K562 (cell line): Measurements from ENCODE around the gene ANAPC16. TPM values are rescaled to one million over a fixed set of nuclear protein-coding genes. Genes with fewer than 3 reads are reported as not detected.

Experiments
- CHCHD3 ChIP-seq: fragments of 250-450 bp; sonication (Bioruptor Pico); IDR thresholded peaks from 2 replicates; pipeline ENCODE4 v2.1.2; 2022; ENCODE audit warnings: mild to moderate bottlenecking
- EGR1 ChIP-seq: fragments of 450-650 bp; conservative IDR thresholded peaks from 2 replicates; pipeline ENCODE4 v1.6.1; 2017; ENCODE audit warnings: mild to moderate bottlenecking
- KAT2B ChIP-seq: IDR thresholded peaks from one replicate; pipeline ENCODE4 v1.6.1; 2012; ENCODE audit warnings: low read depth, mild to moderate bottlenecking, control low read depth, inconsistent platforms, low read length, moderate library complexity
- MAFG ChIP-seq: fragments of 450-650 bp; conservative IDR thresholded peaks from 2 replicates; pipeline ENCODE4 v1.6.1; 2016; ENCODE audit warnings: missing genetic modification characterization, missing compliant biosample characterization
- MTA3 ChIP-seq: fragments of 450-650 bp; formaldehyde crosslinking; IDR thresholded peaks from 2 replicates; pipeline ENCODE4 v1.6.1; 2017; ENCODE audit warnings: mild to moderate bottlenecking, borderline replicate concordance
- NR4A1 ChIP-seq, 2 experiments: fragments of 250-450 bp in 1 of 2; fragments of 450-650 bp in 1 of 2; sonication (Bioruptor Pico) in 1 of 2; IDR thresholded peaks; 2 replicates each; pipeline versions ENCODE4 v1.4.0 to v1.6.1; 2016 to 2020; ENCODE audit warnings: mild to moderate bottlenecking in 2 of 2, missing compliant biosample characterization in 1 of 2, missing genetic modification characterization in 1 of 2, moderate library complexity in 1 of 2
- POLR2A ChIP-seq: fragments of 450-650 bp; conservative IDR thresholded peaks from 2 replicates; pipeline ENCODE4 v1.6.1; 2016
- POLR3A ChIP-seq: IDR thresholded peaks from 2 replicates; pipeline ENCODE4 v1.6.1; 2011; ENCODE audit warnings: borderline replicate concordance, mild to moderate bottlenecking, moderate library complexity; ENCODE audit not compliant: insufficient read length, insufficient read depth; ENCODE audit errors: extremely low read depth
- RBM34 ChIP-seq: fragments of 200-400 bp; formaldehyde crosslinking; IDR thresholded peaks from 2 replicates; pipeline ENCODE4 v1.6.1; 2018; ENCODE audit warnings: low read length, borderline replicate concordance; ENCODE audit not compliant: insufficient read depth
- SIN3A ChIP-seq, 2 experiments: fragments of 150-350 bp in 1 of 2; IDR thresholded peaks; 2 replicates each; pipeline ENCODE4 v1.6.1; 2011 to 2016; ENCODE audit warnings: borderline replicate concordance in 2 of 2, low read depth in 2 of 2, low read length in 2 of 2, mild to moderate bottlenecking in 2 of 2, moderate library complexity in 2 of 2; ENCODE audit not compliant: control insufficient read depth in 1 of 2
- SIRT6 ChIP-seq: IDR thresholded peaks from one replicate; pipeline ENCODE4 v1.6.1; 2012; ENCODE audit warnings: low read depth, mild to moderate bottlenecking, control low read depth, inconsistent platforms, low read length, moderate library complexity
- ZNF184 ChIP-seq: sonication (generic); formaldehyde crosslinking; IDR thresholded peaks from 2 replicates; pipeline ENCODE4 v1.5.0; 2020; ENCODE audit warnings: missing genetic modification reagents
- ZNF699 ChIP-seq: fragments of 250-450 bp; sonication (Bioruptor Pico); IDR thresholded peaks from 2 replicates; pipeline ENCODE4 v1.8.0; 2021; ENCODE audit warnings: mild to moderate bottlenecking, moderate library complexity; ENCODE audit not compliant: insufficient replicate concordance
- ZNF780A ChIP-seq: fragments of 250-450 bp; sonication (Bioruptor Pico); IDR thresholded peaks from 2 replicates; pipeline ENCODE4 v1.5.0; 2021; ENCODE audit warnings: mild to moderate bottlenecking
- polyA plus RNA-seq, 8 experiments: library from polyadenylated mRNA; depleted of rRNA in 4 of 8; stranded (reverse) in 5 of 8; unstranded in 3 of 8; fragments of >200 nt; fragmentation: Nextera tagmentation in 2 of 8; fragmentation: Illumina TruSeq in 1 of 8; extraction: Ambion mirVana in 2 of 8; extraction: Trizol in 1 of 8; gene quantifications; 2 replicates each; pipeline versions ENCODE4 v1.2.1 to v1.2.3, GENCODE V29; 2011 to 2014; ENCODE audit warnings: inconsistent platforms in 1 of 8, missing spikeins in 1 of 8
- total RNA-seq, 7 experiments: library from RNA; depleted of rRNA in 6 of 7; stranded (reverse); fragments of >200 nt in 6 of 7; fragmentation: Illumina TruSeq in 2 of 7; extraction: Trizol in 2 of 7; gene quantifications; 2 replicates each; pipeline versions ENCODE4 v1.2.1 to v1.2.3, GENCODE V29; 2011 to 2021; ENCODE audit warnings: low replicate concordance in 1 of 7
- TF ChIP-seq, protein P1 (sequence below): sonication (generic); formaldehyde crosslinking; IDR thresholded peaks from 2 replicates; pipeline ENCODE4 v1.8.0; 2022; ENCODE audit warnings: mild to moderate bottlenecking, low read depth, missing genetic modification reagents
- TF ChIP-seq, protein P2 (sequence below): fragments of 250-450 bp; sonication (Bioruptor Pico); IDR thresholded peaks from 2 replicates; pipeline ENCODE4 v1.5.0; 2021
- TF ChIP-seq, protein P3 (sequence below): fragments of 250-450 bp; sonication (Bioruptor Pico); IDR thresholded peaks from 2 replicates; pipeline ENCODE4 v1.4.0; 2020; ENCODE audit warnings: mild to moderate bottlenecking, moderate library complexity
- TF ChIP-seq, protein P4 (sequence below): sonication (generic); formaldehyde crosslinking; IDR thresholded peaks from 2 replicates; pipeline ENCODE4 v1.8.1; 2023; ENCODE audit warnings: mild to moderate bottlenecking, missing genetic modification reagents
- TF ChIP-seq, protein P5 (sequence below): fragments of 450-650 bp; formaldehyde crosslinking; IDR thresholded peaks from 2 replicates; pipeline ENCODE4 v1.4.0; 2020; ENCODE audit warnings: mild to moderate bottlenecking, moderate library complexity

Gene ANAPC16
- total and polyA plus RNA-seq, 9 of the 15 experiments (the other 6 are each of a cell fraction or from before 2014, with no cell fraction given), result 42.6 to 208 (median 108) TPM

DNA sequence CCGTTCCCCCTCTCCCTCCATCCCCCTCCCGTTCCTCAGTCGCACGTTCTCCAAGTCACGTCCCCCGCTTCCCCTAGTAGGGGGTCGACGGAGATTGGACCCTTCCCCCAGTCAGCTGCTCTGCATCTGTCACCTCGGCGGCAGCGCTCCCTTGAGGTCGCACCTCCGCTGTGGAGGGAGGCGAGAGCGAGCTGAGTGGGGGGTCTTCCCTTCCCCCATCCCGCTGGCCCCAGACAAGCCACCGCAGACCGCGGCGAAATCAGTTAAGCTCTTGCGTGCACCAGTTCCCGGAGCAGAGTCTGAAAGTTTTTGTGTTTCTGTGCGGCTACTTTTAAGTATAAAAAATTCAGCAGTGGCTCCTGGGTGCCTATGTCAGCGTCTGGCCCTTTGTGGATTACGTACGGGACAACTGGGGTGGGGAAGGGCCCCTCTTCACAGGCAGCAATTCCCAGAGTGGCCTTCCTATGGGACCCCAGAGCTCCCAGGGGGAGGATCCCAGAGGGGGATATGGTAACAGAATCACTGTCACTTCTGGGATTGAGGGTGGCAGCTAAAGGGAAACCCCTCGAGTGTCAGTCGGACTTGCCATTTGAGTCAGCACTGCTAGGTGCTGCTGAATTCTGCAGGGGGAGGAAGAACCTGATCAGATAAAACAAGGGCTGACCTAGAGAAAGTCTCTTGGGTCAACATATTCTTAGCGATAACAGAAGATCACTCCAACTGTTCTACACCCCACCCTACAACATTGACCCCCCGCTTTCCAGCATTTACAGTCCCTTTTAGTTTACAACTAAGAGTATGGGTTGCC, 45.4 kb downstream of the ANAPC16 start (continued):
- TF ChIP-seq, protein P1, sequence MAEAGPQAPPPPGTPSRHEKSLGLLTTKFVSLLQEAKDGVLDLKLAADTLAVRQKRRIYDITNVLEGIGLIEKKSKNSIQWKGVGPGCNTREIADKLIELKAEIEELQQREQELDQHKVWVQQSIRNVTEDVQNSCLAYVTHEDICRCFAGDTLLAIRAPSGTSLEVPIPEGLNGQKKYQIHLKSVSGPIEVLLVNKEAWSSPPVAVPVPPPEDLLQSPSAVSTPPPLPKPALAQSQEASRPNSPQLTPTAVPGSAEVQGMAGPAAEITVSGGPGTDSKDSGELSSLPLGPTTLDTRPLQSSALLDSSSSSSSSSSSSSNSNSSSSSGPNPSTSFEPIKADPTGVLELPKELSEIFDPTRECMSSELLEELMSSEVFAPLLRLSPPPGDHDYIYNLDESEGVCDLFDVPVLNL, result 0 out of 2 replicates have a peak, but pooled peaks have one; percentile 6
- peak; percentile 26; the same call in 1 of the 2 replicates for TF ChIP-seq EGR1
- TF ChIP-seq MTA3, result peak; percentile 63; the same call in 1 of the 2 replicates
- peak; percentile 28; the same call in 1 of the 2 replicates for TF ChIP-seq MAFG (tag)
- no peak for TF ChIP-seq POLR3A
- TF ChIP-seq, protein P2, sequence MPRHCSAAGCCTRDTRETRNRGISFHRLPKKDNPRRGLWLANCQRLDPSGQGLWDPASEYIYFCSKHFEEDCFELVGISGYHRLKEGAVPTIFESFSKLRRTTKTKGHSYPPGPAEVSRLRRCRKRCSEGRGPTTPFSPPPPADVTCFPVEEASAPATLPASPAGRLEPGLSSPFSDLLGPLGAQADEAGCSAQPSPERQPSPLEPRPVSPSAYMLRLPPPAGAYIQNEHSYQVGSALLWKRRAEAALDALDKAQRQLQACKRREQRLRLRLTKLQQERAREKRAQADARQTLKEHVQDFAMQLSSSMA (CRISPR knock-in tag), result peak; percentile 74; the same call in 1 of the 2 replicates
- TF ChIP-seq RBM34, result no peak
- TF ChIP-seq NR4A1 (CRISPR knock-in tag; IDR thresholded peaks at IDR 0.05), result no peak
- peak; percentile 55; the same call in 1 of the 2 replicates for TF ChIP-seq NR4A1 (tag; IDR thresholded peaks at IDR 0.05)
- TF ChIP-seq, protein P3, sequence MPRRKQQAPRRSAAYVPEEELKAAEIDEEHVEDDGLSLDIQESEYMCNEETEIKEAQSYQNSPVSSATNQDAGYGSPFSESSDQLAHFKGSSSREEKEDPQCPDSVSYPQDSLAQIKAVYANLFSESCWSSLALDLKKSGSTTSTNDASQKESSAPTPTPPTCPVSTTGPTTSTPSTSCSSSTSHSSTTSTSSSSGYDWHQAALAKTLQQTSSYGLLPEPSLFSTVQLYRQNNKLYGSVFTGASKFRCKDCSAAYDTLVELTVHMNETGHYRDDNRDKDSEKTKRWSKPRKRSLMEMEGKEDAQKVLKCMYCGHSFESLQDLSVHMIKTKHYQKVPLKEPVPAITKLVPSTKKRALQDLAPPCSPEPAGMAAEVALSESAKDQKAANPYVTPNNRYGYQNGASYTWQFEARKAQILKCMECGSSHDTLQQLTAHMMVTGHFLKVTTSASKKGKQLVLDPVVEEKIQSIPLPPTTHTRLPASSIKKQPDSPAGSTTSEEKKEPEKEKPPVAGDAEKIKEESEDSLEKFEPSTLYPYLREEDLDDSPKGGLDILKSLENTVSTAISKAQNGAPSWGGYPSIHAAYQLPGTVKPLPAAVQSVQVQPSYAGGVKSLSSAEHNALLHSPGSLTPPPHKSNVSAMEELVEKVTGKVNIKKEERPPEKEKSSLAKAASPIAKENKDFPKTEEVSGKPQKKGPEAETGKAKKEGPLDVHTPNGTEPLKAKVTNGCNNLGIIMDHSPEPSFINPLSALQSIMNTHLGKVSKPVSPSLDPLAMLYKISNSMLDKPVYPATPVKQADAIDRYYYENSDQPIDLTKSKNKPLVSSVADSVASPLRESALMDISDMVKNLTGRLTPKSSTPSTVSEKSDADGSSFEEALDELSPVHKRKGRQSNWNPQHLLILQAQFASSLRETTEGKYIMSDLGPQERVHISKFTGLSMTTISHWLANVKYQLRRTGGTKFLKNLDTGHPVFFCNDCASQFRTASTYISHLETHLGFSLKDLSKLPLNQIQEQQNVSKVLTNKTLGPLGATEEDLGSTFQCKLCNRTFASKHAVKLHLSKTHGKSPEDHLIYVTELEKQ (CRISPR knock-in tag), result peak; percentile 54; the same call in 1 of the 2 replicates
- TF ChIP-seq, protein P4, sequence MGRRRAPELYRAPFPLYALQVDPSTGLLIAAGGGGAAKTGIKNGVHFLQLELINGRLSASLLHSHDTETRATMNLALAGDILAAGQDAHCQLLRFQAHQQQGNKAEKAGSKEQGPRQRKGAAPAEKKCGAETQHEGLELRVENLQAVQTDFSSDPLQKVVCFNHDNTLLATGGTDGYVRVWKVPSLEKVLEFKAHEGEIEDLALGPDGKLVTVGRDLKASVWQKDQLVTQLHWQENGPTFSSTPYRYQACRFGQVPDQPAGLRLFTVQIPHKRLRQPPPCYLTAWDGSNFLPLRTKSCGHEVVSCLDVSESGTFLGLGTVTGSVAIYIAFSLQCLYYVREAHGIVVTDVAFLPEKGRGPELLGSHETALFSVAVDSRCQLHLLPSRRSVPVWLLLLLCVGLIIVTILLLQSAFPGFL, result peak; percentile 98
- TF ChIP-seq ZNF184, result no peak
- TF ChIP-seq SIN3A (IDR thresholded peaks at IDR 0.05; ENCODE audit: borderline replicate concordance in 2 of 2, control insufficient read depth in 1 of 2, low read depth in 2 of 2, low read length in 2 of 2), result peak in 1 of 2 experiments; percentile 36; a peak in 1 of 4 replicates
- TF ChIP-seq CHCHD3 (CRISPR knock-in tag), result no peak
- no peak for TF ChIP-seq KAT2B
- TF ChIP-seq POLR2A, result peak; percentile 73
- TF ChIP-seq, protein P5, sequence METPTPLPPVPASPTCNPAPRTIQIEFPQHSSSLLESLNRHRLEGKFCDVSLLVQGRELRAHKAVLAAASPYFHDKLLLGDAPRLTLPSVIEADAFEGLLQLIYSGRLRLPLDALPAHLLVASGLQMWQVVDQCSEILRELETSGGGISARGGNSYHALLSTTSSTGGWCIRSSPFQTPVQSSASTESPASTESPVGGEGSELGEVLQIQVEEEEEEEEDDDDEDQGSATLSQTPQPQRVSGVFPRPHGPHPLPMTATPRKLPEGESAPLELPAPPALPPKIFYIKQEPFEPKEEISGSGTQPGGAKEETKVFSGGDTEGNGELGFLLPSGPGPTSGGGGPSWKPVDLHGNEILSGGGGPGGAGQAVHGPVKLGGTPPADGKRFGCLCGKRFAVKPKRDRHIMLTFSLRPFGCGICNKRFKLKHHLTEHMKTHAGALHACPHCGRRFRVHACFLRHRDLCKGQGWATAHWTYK, result peak; percentile 87
- TF ChIP-seq ZNF699 (CRISPR knock-in tag), result no peak
- no peak for TF ChIP-seq SIRT6
- no peak for TF ChIP-seq ZNF780A
